Measurements from ENCODE around the gene KIF16B.

Gene KIF16B

DNA sequence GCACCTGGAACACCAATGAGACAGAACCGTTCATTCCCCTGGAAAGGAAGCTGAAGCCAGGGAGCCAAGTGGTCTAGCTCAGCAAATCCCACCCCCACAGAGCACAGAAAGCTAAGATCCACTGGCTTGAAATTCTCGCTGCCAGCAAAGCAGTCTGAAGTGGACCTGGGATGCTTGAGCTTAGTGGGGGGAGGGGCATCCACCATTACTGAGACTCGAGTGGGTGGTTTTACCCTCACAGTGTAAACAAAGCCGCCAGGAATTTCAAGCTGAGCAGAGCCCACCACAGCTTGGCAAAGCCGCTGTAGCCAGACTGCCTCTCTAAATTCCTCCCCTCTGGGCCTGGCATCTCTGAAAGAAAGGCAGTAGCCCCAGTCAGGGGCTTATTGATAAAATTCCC lies 53.1 kb downstream of the KIF16B start:
- no peak for TF ChIP-seq TAF1 (IDR thresholded peaks at IDR 0.05; ENCODE audit: borderline replicate concordance, insufficient read depth, low read length)
- TF ChIP-seq, protein P1, sequence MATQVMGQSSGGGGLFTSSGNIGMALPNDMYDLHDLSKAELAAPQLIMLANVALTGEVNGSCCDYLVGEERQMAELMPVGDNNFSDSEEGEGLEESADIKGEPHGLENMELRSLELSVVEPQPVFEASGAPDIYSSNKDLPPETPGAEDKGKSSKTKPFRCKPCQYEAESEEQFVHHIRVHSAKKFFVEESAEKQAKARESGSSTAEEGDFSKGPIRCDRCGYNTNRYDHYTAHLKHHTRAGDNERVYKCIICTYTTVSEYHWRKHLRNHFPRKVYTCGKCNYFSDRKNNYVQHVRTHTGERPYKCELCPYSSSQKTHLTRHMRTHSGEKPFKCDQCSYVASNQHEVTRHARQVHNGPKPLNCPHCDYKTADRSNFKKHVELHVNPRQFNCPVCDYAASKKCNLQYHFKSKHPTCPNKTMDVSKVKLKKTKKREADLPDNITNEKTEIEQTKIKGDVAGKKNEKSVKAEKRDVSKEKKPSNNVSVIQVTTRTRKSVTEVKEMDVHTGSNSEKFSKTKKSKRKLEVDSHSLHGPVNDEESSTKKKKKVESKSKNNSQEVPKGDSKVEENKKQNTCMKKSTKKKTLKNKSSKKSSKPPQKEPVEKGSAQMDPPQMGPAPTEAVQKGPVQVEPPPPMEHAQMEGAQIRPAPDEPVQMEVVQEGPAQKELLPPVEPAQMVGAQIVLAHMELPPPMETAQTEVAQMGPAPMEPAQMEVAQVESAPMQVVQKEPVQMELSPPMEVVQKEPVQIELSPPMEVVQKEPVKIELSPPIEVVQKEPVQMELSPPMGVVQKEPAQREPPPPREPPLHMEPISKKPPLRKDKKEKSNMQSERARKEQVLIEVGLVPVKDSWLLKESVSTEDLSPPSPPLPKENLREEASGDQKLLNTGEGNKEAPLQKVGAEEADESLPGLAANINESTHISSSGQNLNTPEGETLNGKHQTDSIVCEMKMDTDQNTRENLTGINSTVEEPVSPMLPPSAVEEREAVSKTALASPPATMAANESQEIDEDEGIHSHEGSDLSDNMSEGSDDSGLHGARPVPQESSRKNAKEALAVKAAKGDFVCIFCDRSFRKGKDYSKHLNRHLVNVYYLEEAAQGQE (IDR thresholded peaks at IDR 0.05; ENCODE audit: insufficient read depth in 1 of 2, low read depth in 2 of 2, low read length in 2 of 2): no peak
- TF ChIP-seq SIN3A (IDR thresholded peaks at IDR 0.05; ENCODE audit: borderline replicate concordance, insufficient read depth, low read length): no peak
- TF ChIP-seq POLR2AphosphoS5 (IDR thresholded peaks at IDR 0.05; ENCODE audit: low read depth, low read length): no peak
- TF ChIP-seq FOXP2 (optimal IDR thresholded peaks at IDR 0.05; ENCODE audit: borderline replicate concordance, extremely low read depth, extremely low read length, insufficient read depth): no peak

GRCh38 chr20:16518784-16519084 lies 54.5 kb downstream of the KIF16B start:
- TF ChIP-seq TAF1 (IDR thresholded peaks at IDR 0.05; ENCODE audit: borderline replicate concordance, insufficient read depth, low read length): no peak
- no peak for TF ChIP-seq POLR2AphosphoS5 (IDR thresholded peaks at IDR 0.05; ENCODE audit: low read depth, low read length)
- TF ChIP-seq FOXP2 (optimal IDR thresholded peaks at IDR 0.05; ENCODE audit: borderline replicate concordance, extremely low read depth, extremely low read length, insufficient read depth): no peak
- TF ChIP-seq, protein P1 (IDR thresholded peaks at IDR 0.05; ENCODE audit: insufficient read depth in 1 of 2, low read depth in 2 of 2, low read length in 2 of 2): no peak
- no peak for TF ChIP-seq SIN3A (IDR thresholded peaks at IDR 0.05; ENCODE audit: borderline replicate concordance, insufficient read depth, low read length)

- TF ChIP-seq POLR2AphosphoS5 (IDR thresholded peaks at IDR 0.05; ENCODE audit: low read depth, low read length): no peak
- TF ChIP-seq SIN3A (IDR thresholded peaks at IDR 0.05; ENCODE audit: borderline replicate concordance, insufficient read depth, low read length): no peak
- TF ChIP-seq, protein P1 (IDR thresholded peaks at IDR 0.05; ENCODE audit: insufficient read depth in 1 of 2, low read depth in 2 of 2, low read length in 2 of 2): no peak
- TF ChIP-seq FOXP2 (optimal IDR thresholded peaks at IDR 0.05; ENCODE audit: borderline replicate concordance, extremely low read depth, extremely low read length, insufficient read depth): no peak
- TF ChIP-seq TAF1 (IDR thresholded peaks at IDR 0.05; ENCODE audit: borderline replicate concordance, insufficient read depth, low read length): no peak
Measured at GRCh38 chr20:16517946-16518783, 55.1 kb downstream of the KIF16B start.

- TF ChIP-seq TAF1 (IDR thresholded peaks at IDR 0.05; ENCODE audit: borderline replicate concordance, insufficient read depth, low read length): no peak
- TF ChIP-seq, protein P1 (IDR thresholded peaks at IDR 0.05; ENCODE audit: insufficient read depth in 1 of 2, low read depth in 2 of 2, low read length in 2 of 2): no peak
- TF ChIP-seq SIN3A (IDR thresholded peaks at IDR 0.05; ENCODE audit: borderline replicate concordance, insufficient read depth, low read length): no peak
- TF ChIP-seq POLR2AphosphoS5 (IDR thresholded peaks at IDR 0.05; ENCODE audit: low read depth, low read length): no peak
- TF ChIP-seq FOXP2 (optimal IDR thresholded peaks at IDR 0.05; ENCODE audit: borderline replicate concordance, extremely low read depth, extremely low read length, insufficient read depth): no peak
Measured at GRCh38 chr20:16516794-16517193, 56.5 kb downstream of the KIF16B start.
